Skin of body (tissue), 3 donors: ENCODE measurements around the gene ANKRD34B. TPM values are rescaled to one million over a fixed set of nuclear protein-coding genes. Genes with fewer than 3 reads are reported as not detected.

Experiments
- DNase-seq: peaks from one replicate; lab custom pipeline; 2025; lab: John Stamatoyannopoulos, UW
- small RNA-seq: library from RNA; depleted of rRNA; stranded (forward); fragments of <200 nt; gene quantifications from one replicate; pipeline ENCODE3, GENCODE V24; 2014; ENCODE audit warnings: low replicate concordance
- total RNA-seq: library from RNA; depleted of rRNA; stranded (reverse); fragments of >200 nt; gene quantifications from one replicate; pipeline ENCODE4 v1.2.3, GENCODE V29; 2014

ANKRD34B gene
- total RNA-seq, 1 donor from 2014 or later: 0.10 TPM

DNA sequence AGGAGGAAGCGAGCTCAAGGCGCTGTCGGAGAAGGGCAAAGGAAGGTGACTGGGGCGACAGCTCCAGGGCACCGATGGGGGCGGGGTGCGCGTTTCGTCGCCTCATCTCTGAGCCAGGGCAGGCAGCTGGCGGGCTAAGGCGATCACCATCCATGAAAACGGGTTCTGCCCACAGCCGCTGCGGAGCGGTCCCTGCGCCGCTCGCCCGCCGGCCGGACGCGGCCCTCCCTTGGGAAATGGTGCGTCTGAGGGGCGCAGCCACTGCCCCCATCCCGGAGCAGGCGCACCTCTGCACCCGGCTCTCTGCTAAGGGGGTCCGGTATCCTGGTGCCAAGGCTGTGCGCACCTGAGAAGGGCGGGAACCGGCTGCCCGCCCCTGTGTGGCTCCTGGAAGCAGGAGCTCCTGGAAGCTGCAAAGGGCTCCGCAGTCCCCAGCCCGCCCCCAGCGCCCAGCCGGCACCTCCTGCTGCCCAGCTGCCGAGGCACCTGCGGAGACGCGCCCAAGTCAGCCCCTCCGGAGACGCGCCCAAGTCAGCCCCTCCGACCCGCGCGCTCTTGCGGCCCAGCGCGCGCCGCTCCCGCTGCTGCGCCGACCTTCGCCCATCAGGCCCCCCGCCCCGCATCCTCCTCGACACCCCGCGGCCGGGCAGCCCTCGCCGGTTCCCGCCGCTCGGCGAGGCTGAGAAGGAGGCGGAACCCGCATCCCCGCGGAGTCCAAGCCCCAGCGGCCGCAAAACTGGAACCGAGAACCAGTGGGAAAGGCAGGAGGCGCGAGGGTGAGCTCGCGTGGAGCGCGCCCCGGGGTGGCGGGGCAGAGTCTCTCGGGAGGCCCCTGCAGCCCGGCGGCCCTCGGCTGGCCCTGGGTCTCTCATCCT is 757 bp downstream of the ANKRD34B start:
- DNase-seq: no peak

DNA sequence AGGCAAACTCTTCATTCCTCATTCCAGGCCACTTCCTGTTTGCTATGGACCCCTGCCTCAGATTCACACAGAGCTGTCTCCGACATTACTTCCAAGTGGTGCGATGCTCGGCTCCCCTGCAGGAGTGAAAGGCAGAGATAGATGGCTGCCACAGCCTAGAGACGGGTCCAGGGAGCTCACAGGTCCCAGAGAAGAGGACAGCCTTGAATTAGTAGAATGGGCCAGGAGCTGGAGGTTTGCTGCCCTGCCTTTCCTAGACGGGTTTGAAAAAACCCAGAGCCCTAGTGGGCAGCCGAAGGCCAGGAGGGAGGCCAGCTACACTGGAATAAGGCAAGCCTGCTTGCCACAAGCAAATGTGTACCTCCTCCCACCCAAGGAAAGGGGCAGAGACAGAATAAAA is 1.8 kb downstream of the ANKRD34B start:
- DNase-seq: no peak

DNA sequence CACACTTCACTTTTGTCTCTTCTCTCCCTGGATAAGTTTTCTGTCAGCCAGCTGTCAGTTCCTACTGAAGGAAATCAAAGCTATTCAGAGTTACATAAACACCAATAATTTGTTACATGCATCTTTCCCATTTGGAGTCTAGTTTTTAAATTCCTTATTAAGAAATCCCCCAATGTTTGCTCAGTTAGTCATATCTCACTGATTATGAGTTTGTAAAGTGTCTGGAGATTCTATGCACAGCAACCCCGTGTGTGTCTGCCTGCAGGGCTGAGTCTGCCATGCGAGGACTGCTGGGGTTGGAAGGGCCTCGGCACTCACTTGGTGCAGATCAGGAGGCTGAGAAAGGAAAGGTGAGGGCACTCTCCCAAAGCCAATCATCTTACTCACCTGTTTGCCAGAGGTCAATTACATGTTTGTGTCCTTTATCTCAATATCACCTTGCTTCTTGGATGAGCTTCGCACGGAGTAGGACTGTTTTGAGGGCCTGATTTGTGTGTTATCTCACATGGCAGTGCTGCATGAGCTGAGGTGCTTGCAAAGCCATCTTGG is 3.3 kb downstream of the ANKRD34B start:
- no peak for DNase-seq

DNA sequence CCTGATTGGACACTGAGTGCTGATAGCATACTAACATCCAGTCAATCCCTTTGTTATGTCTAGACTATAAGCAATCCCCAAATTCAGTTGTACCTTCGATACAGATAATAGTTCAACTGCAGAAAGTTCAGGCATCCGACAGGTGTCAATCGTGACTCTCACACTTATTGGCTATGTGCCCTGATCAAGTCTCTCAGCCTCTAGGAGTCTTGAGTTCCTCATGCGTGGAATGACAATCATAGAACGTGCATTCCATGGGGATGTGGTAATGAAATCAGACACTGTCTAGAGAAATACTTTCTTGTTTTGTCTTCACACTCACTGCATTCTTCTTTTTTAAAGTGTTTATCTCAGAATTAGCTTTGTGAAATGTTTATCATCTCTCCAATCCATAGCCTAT is 4.8 kb downstream of the ANKRD34B start:
- no peak for DNase-seq

DNA sequence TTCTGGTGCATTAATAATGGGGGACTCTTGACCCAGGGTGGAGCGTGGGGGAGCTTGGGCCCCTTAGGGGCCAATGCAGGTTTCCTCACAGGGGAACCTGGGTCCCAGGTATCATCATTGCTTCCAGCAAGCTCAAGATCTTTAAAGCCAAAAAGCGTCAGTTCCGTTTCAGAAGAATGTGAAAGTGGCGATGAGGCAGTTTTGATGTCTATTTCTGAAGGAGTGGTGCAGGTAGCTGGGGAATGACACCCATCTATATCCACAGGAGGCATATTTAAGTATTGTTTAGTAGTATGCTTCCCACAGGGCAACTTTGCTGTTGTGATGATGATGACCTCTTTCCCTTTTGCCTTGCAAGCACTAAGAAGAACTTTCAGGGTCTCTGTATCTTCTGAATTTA is 10.8 kb downstream of the ANKRD34B start:
- no peak for DNase-seq

DNA sequence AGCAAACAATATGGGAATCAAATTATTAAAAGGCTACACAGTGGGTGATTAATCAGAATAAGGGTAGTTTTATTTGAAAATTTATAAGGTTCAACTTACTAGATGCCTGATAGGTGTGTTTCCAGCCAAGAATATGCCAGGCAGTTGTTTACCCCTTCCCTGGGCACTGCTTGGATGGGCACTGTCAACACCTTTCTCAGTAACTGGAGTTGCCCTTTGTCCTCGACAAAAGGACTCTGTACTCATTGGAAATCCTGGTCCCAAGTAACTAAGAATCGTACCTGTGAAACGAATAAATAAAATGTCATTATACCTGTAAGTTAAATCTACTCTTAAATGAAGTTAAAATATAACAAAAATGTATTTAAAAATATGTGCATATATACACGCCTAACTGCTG is 15.0 kb downstream of the ANKRD34B start:
- DNase-seq: no peak

DNA sequence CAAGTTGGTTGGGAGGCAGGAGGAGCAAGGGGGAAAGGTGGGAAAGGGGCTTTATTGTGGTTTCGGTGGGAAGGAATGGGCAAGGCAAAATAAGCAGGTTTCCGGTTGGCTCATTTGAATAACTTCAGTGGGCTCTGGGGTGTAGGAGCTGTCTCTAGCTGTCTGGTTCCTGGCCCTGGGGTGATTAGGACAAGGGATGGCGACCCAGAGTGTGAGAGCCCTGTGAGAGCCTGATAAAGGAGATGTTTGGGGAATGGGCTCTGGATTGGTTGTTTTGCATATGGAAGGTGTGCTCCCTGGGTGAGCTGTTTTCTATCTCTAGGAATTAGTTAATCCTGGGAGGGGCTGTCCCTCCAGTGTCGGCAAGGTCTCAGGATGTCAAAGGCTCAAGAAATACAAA is 15.4 kb downstream of the ANKRD34B start:
- no peak for DNase-seq

DNA sequence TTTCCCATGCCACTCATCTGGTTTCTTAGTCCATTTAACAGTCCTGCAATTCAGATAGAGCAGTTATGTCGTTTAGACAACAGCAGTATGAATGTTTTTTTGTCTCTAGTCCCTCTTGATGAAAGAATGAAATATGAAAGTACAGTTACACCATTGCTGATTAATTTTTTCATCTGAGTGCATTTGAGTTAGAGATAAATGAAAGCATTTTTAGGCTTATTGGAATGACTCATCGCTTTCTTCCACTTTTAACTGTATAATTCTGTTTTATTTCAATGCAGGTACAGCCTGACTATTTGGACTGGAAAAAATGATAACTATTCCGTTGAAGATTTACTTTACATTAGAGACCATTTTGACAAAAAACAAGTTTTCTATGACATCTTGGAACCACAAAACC is 28.7 kb downstream of the ANKRD34B start:
- no peak for DNase-seq

DNA sequence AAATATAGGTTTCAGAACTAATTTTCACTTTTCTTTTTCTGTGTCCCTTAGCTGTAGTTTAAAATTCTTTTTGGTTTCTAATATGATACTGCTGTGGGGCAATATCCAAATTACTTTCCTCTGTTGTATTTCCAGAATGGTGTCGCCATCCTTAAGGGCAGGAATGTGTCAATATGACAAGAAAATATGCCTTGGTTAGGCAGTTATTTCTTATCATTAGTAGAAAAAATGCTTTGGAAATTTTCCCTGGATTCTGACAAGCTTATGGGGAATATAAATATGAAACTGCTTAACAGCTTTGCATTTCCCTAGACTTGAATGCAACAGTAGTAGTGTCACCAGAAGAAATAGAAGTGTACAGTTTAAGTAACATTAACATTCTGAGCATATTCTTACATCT is 29.4 kb downstream of the ANKRD34B start:
- DNase-seq: no peak

DNA sequence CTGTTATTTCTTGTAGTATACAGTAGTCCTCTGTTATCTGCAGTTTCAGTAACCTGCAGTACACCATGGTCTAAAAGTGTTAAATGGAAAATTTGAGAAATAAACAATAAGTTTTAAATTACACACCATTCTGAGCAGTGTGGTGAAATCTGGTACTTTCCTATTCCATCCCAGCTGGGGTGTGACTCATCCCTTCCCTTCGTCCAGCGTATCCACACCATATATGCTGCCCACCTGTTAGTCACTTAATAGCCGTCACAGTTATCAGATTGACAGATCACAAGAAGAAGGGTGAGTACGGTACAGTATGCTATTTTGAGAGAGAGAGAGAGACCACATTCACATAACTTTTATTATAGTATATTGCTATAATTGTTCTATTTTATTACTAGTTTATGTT is 53.3 kb downstream of the ANKRD34B start:
- DNase-seq: no peak

DNA sequence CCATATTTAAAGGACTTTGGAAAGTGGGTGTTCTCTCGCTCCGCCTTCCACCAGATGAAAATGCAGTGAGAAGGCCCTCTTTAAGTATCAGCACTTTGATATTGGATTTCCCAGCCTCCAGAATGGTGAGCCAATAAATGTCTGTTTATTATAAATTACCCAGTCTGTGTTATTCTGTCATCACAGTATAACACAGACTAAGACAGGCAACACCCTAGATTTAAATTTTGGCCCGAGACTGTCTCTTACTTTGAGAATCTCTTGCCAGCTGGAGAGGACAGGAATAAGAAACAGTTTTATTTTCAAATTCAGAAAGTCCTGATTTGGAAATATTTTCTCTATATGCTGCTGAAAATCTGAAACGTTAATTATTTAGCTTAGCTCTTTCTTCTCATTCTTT is 60.7 kb downstream of the ANKRD34B start:
- no peak for DNase-seq

DNA sequence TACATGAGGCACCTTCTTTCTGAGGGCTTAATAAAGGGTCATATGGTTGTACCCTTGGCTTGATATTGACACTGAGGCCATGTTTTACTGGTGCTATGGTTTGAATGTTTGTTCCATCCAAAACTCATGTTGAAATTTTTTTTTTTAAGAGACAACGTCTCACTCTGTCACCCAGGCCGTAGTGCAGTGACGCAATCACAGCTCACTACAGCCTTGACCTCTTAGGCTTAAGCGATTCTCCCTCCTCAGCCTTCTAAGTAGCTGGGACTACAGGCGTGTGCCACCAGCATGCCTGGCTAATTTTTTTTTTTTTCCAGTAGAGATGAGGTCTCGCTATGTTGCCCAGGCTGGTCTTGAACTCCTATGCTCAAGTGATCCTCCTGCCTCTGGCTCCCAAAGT is 61.2 kb downstream of the ANKRD34B start:
- DNase-seq: no peak

DNA sequence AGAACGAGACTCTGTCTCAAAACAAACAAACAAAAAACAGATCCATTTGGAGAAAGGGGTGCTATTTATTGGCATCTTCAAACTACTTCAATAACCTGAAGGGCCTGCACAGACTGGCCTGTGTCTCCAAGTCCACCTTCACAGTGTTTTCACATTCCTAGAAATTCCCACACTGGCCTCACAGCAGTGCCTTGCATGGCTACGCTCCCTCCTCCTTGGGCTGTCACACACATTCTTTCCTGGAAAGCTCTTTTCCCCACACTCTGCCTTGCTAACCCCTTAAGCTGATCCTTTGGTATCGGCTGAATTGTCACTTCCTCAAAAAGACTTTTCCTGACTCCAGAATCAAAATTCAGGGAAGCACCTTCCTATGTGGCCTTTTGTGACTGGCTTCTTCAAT is 62.4 kb downstream of the ANKRD34B start:
- DNase-seq: no peak

Small RNA genes lying within 50 kb of the gene (small RNA-seq; reads per million reads assigned to genes)
- not detected for gene DBIP2

Other genes starting within 250 kb of the ANKRD34B start
- gene ZFYVE16, start 162.2 kb downstream of the ANKRD34B start, total RNA-seq: 67.6 TPM
- gene FAM151B, start 82.2 kb downstream of the ANKRD34B start, total RNA-seq: 7.6 TPM
- 19.3 TPM for gene MSH3, start 84.4 kb upstream of the ANKRD34B start, total RNA-seq
- gene DHFR, start 84.7 kb upstream of the ANKRD34B start, total RNA-seq: 19.9 TPM